IPS-15b (cell line): ENCODE measurements around the gene MIX23.

Source experiments
- H3K27me3 ChIP-seq: one replicate; pipeline ENCODE4 v1.6.1; 2013; ENCODE audit warnings: low read length; ENCODE audit not compliant: control insufficient read depth, insufficient read depth
- H3K36me3 ChIP-seq: one replicate; pipeline ENCODE4 v1.6.1; 2013; ENCODE audit warnings: low read length; ENCODE audit not compliant: control insufficient read depth, insufficient read depth
- H3K4me1 ChIP-seq: one replicate; pipeline ENCODE4 v1.6.1; 2013; ENCODE audit warnings: mild to moderate bottlenecking, low read length; ENCODE audit not compliant: control insufficient read depth, insufficient read depth
- H3K4me3 ChIP-seq: one replicate; pipeline ENCODE4 v1.5.1; 2013; ENCODE audit warnings: low read depth, low read length
- H3K9ac ChIP-seq: one replicate; pipeline ENCODE4 v1.6.1; 2013; ENCODE audit warnings: low read depth, mild to moderate bottlenecking, low read length
- H3K9me3 ChIP-seq: one replicate; pipeline ENCODE4 v1.6.1; 2013; ENCODE audit warnings: mild to moderate bottlenecking, low read length; ENCODE audit not compliant: control insufficient read depth, insufficient read depth

MIX23 gene

DNA sequence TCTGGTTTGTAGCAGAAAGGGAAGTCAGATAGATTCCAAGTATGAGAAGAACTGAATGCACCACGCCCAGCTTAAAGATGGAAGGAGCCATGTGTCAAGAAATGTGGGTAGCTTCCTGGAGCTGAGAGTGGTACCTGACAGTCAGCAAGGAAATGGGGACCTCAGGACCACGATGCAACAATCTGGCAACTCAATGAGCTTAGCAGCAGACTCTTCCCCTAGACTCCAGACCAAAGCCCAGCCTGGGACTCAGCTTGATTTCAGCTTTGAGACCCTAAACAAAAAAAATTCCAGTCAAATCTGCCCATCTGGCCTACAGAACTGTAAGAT, 24.4 kb downstream of the MIX23 start:
- Histone ChIP-seq H3K4me3 (no peak overlapping the region), H3K9ac (no peak overlapping the region), H3K4me1 (no peaks in the 10 kb centered on the region), H3K9me3 (no peaks in the 10 kb centered on the region), H3K27me3 (no peaks in the 10 kb centered on the region), H3K36me3 (no peaks in the 10 kb centered on the region)

DNA sequence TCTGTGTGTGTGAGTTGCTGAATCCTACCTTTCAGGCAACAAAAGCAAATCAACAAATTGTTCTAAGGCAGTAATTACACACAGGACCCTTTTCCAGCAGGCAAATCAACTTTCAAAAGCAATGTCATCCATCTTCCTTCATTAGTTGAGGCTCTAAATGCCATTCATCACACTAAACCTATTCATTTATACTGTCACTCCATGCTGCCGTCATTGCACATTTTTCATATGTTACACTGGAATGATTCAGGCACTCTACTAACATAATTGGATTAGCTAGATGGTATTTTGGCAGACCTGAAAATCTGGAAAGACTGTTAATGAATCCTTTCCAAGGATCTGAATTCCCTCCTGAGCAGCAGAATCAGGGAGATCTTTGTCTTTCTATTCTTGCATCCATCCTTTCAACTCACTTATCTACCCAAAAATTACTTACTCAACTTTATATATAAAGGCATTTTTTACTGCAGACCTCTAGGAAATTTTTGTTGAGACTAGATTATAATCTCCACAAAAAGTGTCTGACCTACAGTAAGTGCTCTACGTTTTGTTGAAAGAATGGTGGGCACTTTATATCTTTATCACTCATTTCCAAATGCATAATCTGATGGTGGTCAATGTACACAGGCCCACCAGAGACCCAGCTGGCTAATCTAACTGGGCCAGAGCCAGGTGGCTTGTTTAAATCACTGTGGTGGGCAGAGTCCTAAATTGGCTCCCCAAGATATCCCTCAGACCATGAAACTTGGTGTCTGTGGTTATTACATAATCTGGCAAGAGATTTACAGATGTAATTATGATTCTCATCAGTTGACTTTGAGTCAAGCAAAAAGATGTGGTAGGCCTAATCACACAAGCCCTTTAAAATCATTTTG, 25.0 kb downstream of the MIX23 start:
- Histone ChIP-seq H3K9ac (no peak overlapping the region), H3K36me3 (no peaks in the 10 kb centered on the region), H3K9me3 (no peaks in the 10 kb centered on the region), H3K27me3 (no peaks in the 10 kb centered on the region), H3K4me1 (no peaks in the 10 kb centered on the region), H3K4me3 (no peak overlapping the region)

DNA sequence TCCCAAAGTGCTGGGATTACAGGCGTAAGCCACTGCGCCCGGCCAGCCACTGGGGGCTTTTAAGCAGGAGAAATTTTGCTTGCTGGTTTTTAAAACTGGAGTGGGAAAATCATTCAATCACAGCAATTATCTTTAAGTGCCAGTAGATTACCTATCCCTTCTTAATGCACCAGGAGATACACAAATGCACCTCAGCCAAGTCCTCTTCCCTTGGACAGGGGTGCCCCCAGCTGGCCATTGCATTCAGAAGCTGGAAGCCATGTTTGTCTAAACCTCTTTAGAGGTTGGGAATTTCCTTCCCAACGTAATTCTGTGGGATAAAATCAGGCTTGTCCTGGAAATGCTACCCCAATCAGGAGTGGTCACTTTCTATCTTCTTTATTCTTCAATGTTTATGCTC, 26.6 kb downstream of the MIX23 start:
- no peaks in the 10 kb centered on the region for H3K4me1 ChIP-seq
- H3K9me3 ChIP-seq = no peaks in the 10 kb centered on the region
- no peaks in the 10 kb centered on the region for H3K27me3 ChIP-seq
- H3K9ac ChIP-seq = no peak overlapping the region
- no peak overlapping the region for H3K4me3 ChIP-seq
- no peaks in the 10 kb centered on the region for H3K36me3 ChIP-seq

DNA sequence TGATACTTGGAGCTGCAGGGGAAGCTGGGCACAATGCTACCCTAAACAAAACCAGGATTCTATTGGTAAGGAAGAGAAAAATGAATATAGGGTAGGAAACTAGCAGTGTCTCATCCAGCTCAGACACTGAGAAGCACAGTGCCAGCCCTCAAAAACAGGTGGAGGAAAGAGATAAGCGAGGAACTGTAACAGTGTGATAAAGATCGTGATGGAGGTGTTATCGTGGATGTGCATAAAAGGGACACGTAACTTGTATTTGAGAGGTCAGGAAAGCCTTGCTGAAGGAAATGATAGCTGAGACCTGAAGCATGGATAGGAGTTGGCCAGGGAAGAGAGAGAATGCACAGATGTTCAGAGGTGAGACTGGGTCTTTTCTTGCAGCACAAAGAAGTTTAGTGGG, 27.4 kb downstream of the MIX23 start:
- Histone ChIP-seq H3K27me3 (no peaks in the 10 kb centered on the region), H3K9ac (no peak overlapping the region), H3K4me3 (no peak overlapping the region), H3K9me3 (no peaks in the 10 kb centered on the region), H3K4me1 (no peaks in the 10 kb centered on the region), H3K36me3 (no peaks in the 10 kb centered on the region)

DNA sequence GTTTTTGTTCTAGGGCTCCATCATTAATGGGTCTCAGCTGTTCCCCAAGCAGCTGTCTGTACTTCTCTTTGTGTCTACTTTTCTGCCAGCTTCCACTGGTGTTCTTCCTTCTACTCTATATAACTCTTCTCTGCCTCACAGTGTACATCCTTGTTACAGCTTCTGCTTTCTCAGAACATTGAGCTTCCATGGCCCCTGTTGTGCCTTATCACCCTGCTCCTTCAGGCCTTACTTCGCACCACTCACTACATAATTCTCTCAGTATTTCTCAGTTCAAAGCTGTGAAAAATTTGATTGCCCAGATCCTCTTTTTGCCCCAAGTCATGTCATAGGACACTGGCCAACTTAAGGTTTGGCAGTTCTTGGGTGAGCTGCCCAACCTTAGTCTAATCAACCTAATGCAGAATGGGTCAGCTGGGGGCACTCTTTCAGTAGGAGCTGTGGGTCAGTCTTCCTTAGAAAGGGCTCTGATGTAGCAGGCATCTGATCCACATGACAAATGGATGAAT, 29.1 kb downstream of the MIX23 start:
- Histone ChIP-seq H3K27me3 (no peaks in the 10 kb centered on the region), H3K4me1 (no peaks in the 10 kb centered on the region), H3K36me3 (no peaks in the 10 kb centered on the region), H3K9me3 (no peaks in the 10 kb centered on the region), H3K4me3 (no peak overlapping the region), H3K9ac (no peak overlapping the region)

DNA sequence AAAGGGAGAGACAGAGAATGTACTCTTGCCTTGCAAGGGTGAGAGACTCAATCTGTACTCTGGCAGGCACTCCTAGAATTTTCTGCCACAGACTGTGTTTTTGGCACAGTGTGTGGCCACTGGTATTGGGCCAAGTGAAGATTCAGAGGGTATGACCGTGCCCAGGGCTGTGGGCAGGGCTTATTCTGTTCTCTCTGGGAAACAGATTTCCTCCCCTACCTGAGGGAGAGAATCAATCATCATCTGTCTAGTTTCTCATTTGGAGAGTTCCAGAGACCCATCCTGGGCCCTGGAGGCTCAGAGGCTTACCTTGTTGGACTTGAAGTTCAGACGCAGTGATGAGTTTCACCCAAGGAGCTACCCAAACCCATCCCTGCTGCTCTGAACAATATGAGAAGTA, 29.8 kb downstream of the MIX23 start:
- no peaks in the 10 kb centered on the region for H3K36me3 ChIP-seq
- no peak overlapping the region for H3K4me3 ChIP-seq
- H3K9me3 ChIP-seq = no peaks in the 10 kb centered on the region
- no peaks in the 10 kb centered on the region for H3K4me1 ChIP-seq
- no peaks in the 10 kb centered on the region for H3K27me3 ChIP-seq
- H3K9ac ChIP-seq = no peak overlapping the region

DNA sequence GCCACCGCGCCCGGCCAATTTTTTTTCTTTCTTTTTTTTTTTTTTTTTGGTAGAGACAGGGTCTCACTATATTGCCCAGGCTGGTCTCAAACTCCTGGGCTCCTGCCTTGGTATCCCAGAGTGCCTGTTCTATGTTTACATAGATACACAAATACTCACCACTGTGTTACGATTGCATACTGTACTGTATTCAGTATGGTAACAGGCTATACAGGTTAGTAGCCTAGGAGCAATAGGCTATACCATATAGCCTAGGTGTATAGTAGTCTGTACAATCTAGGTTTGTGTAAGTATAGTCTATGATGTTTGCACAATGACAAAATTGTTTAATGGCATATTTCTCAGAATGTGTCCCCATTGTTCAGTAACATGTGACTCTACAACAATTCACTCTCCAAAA, 31.4 kb downstream of the MIX23 start:
- Histone ChIP-seq H3K4me1 (no peaks in the 10 kb centered on the region), H3K27me3 (no peaks in the 10 kb centered on the region), H3K9me3 (no peaks in the 10 kb centered on the region), H3K4me3 (no peak overlapping the region), H3K9ac (no peak overlapping the region), H3K36me3 (no peaks in the 10 kb centered on the region)

DNA sequence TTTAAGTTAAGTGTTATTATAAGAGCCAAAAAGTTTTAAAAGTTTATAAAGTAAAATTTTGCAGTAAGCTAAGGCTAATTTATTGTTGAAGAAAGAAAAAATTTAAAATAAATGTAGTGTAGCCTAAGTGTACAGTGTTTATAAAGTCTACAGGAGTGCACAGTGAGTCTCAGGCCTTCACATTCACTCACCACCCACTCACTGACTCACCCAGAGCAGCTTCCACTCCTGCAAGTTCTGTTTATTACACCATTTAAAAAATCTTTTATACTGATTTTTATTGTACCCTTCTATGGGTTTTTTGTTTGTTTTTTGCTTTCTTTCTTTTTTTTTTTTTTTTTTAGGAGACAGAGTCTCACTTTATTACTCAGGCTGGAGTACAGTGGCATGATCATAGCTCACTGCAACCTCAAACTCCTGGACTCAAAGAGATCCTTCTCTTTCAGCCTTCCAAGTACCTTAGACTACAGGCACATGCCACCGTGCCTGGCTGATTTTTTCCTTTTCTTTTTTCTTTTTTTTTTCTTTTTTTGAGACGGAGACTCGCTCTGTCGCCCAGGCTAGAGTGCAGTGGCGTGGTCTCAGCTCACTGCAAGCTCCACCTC, 32.1 kb downstream of the MIX23 start:
- H3K36me3 ChIP-seq = no peaks in the 10 kb centered on the region
- no peaks in the 10 kb centered on the region for H3K27me3 ChIP-seq
- H3K9me3 ChIP-seq = no peaks in the 10 kb centered on the region
- H3K4me3 ChIP-seq = no peak overlapping the region
- H3K9ac ChIP-seq = no peak overlapping the region
- no peaks in the 10 kb centered on the region for H3K4me1 ChIP-seq

DNA sequence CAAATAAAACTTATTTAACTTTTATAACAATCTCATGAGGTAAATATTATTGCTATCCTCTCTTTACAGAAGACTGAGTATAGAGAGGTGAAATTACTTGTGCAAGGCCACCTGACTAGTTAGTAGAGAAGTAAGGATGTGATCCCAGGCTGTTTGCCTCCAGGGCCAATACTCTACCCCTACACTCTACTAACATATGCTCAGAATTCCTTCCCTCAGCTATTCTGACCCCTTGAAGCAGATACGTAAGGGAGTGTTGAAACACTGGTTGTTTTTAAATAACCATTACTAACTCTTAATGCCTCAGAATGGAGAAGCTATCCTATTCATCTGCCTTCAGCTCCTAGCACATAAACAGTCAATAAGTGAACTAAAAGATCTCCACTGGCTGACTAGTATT, 33.9 kb downstream of the MIX23 start:
- no peaks in the 10 kb centered on the region for H3K4me1 ChIP-seq
- H3K9ac ChIP-seq = no peak overlapping the region
- no peaks in the 10 kb centered on the region for H3K9me3 ChIP-seq
- H3K36me3 ChIP-seq = no peaks in the 10 kb centered on the region
- H3K4me3 ChIP-seq = no peak overlapping the region
- H3K27me3 ChIP-seq = no peaks in the 10 kb centered on the region

DNA sequence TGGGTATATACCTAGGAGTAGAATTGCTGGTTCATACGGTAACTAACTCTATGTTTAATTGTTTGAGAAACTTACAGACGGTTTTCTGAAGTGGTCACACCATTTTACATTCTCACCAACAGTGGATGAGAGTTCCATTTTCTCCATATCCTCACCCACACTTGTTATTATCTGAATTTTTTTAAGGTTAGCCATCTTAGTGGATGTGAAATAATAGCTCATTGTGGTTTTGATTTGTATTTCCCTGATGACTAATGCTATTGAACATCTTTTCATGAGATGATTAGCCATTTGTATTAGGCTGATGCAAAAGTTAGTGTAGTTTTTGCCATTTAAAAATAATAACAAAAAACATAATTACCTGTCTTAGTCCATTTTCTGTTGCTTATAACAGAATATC, 39.4 kb downstream of the MIX23 start:
- H3K4me1 ChIP-seq = no peaks in the 10 kb centered on the region
- H3K27me3 ChIP-seq = no peaks in the 10 kb centered on the region
- H3K36me3 ChIP-seq = no peaks in the 10 kb centered on the region

DNA sequence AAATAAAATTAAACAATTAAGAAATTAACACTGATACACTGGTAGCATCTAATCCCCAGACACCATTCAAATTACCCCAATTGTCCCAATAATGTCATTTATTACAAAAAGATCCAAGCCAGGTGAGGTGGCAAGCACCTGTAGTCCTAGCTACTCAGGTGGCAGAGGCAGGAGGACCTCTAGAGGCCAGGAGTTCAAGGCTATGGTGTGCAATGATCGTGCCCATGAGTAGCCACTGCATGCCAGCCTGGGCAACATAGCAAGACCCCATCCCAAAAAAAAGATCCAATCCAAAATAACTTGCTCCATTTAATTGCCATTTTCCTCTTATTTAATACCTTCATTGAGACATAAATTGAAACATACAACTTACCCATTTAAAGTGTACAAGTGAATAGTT, 40.2 kb downstream of the MIX23 start:
- Histone ChIP-seq H3K36me3 (no peaks in the 10 kb centered on the region), H3K4me1 (no peaks in the 10 kb centered on the region), H3K27me3 (no peaks in the 10 kb centered on the region), H3K9me3 (no peaks in the 10 kb centered on the region), H3K4me3 (no peak overlapping the region), H3K9ac (no peak overlapping the region)

More for the DNA sequence above, 39.4 kb downstream of the MIX23 start:
- no peak overlapping the region for H3K9ac ChIP-seq
- H3K9me3 ChIP-seq = no peaks in the 10 kb centered on the region
- no peak overlapping the region for H3K4me3 ChIP-seq

DNA sequence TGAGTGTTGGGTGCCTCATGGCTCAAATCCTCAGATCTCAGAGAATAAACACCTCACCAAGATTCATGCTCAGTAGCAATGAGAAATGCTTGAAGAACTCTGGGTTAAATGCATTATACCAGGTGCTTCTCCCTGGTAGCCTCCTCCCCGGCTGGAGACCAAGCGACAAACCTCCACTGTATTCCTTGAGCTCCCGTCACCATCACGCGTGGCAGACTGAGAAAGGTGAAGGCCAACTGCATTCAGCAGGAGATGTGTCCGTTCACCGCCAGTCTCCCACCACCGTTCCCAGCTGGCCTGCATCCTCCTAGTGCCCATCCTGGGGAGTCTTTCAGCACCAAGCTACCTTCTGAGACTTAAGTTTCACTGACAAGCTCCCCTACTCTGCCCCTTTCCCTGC, 50.5 kb downstream of the MIX23 start:
- Histone ChIP-seq H3K4me1 (no peaks in the 10 kb centered on the region), H3K9me3 (no peaks in the 10 kb centered on the region), H3K27me3 (no peaks in the 10 kb centered on the region), H3K4me3 (no peak overlapping the region), H3K9ac (no peak overlapping the region), H3K36me3 (no peaks in the 10 kb centered on the region)
